Lung (tissue), 12 donors: Measurements from ENCODE around the gene EPAS1. TPM values are rescaled to one million over a fixed set of nuclear protein-coding genes. Genes with fewer than 3 reads are reported as not detected.
A peak's percentile ranks its signal among the peaks of the same experiment; 100 is the strongest.

Source experiments
- ATAC-seq: fragments of 200-7000 bp; cut with Tn5 transposase; one replicate; pipeline ENCODE4 v1.9.1; 2020; ENCODE audit warnings: moderate number of reproducible peaks; ENCODE audit not compliant: insufficient read depth, low FRiP score
- DNase-seq, 3 donors: peaks; one replicate each; pipeline ENCODE4 v3.0.0-alpha.2; 2013 to 2017
- H3K27ac ChIP-seq, 2 donors: one replicate each; pipeline ENCODE4 v1.5.1; 2013; ENCODE audit warnings: mild to moderate bottlenecking in 2 of 2, moderate library complexity in 2 of 2, control low read depth in 1 of 2, inconsistent platforms in 1 of 2, low read depth in 1 of 2, low read length in 1 of 2
- H3K27me3 ChIP-seq, 3 donors: one replicate each; pipeline ENCODE4 v1.5.1; 2013; ENCODE audit warnings: low read length in 2 of 3; ENCODE audit not compliant: control insufficient read depth in 3 of 3, insufficient read depth in 3 of 3
- H3K36me3 ChIP-seq, 4 donors: one replicate each; pipeline ENCODE4 v1.5.1; 2013; ENCODE audit warnings: low read length in 4 of 4, mild to moderate bottlenecking in 1 of 4, moderate library complexity in 1 of 4; ENCODE audit not compliant: control insufficient read depth in 4 of 4, insufficient read depth in 4 of 4
- H3K4me1 ChIP-seq, 5 donors: one replicate each; pipeline ENCODE4 v1.5.1; 2013; ENCODE audit warnings: low read length in 5 of 5, mild to moderate bottlenecking in 2 of 5, moderate library complexity in 1 of 5; ENCODE audit not compliant: control insufficient read depth in 5 of 5, insufficient read depth in 5 of 5
- H3K4me3 ChIP-seq: one replicate; pipeline ENCODE4 v1.5.1; 2013; ENCODE audit warnings: mild to moderate bottlenecking, control low read depth, moderate library complexity
- H3K9ac ChIP-seq, 2 donors: one replicate each; pipeline ENCODE4 v1.5.1; 2013; ENCODE audit warnings: low read length in 2 of 2, control low read depth in 1 of 2; ENCODE audit not compliant: insufficient read depth in 1 of 2
- H3K9me3 ChIP-seq, 4 donors: one replicate each; pipeline ENCODE4 v1.5.1; 2013; ENCODE audit warnings: low read length in 3 of 4, mild to moderate bottlenecking in 1 of 4, moderate library complexity in 1 of 4; ENCODE audit not compliant: control insufficient read depth in 4 of 4, insufficient read depth in 3 of 4
- WGBS, 2 donors: extraction: QIAGEN DNeasy Blood & Tissue Kit; methylation state at CpG; one replicate each; pipeline ENCODE4 v1.1.7; 2013; 5-methylcytosine and 5-hydroxymethylcytosine counted together
- polyA plus RNA-seq, 2 donors: library from polyadenylated mRNA; stranded (reverse); fragments of 200-250 nt; gene quantifications; one replicate each; pipeline ENCODE4 v1.2.1, GENCODE V29; 2013
- total RNA-seq, 2 donors: library from RNA; depleted of rRNA in 1 of 2; stranded (reverse); fragments of >200 nt in 1 of 2; gene quantifications; one replicate each; pipeline ENCODE4 v1.2.1, GENCODE V29; 2014 to 2021
- TF ChIP-seq, protein P1 (sequence below): IDR thresholded peaks from 2 replicates; pipeline ENCODE4 v1.5.1; 2012; ENCODE audit warnings: mild to moderate bottlenecking; ENCODE audit errors: control extremely low read depth, extremely low read depth
- donor health status: control.
- donor health status: control.
- donor health status: Bipolar disorder and iron deficiency.
- donor health status: healthy.
- donor health status: DM: yes; HTN: yes; CAD: no.

Gene EPAS1
- total and polyA plus RNA-seq, 4 donors, result 233 to 1,051 (median 381) TPM

DNA sequence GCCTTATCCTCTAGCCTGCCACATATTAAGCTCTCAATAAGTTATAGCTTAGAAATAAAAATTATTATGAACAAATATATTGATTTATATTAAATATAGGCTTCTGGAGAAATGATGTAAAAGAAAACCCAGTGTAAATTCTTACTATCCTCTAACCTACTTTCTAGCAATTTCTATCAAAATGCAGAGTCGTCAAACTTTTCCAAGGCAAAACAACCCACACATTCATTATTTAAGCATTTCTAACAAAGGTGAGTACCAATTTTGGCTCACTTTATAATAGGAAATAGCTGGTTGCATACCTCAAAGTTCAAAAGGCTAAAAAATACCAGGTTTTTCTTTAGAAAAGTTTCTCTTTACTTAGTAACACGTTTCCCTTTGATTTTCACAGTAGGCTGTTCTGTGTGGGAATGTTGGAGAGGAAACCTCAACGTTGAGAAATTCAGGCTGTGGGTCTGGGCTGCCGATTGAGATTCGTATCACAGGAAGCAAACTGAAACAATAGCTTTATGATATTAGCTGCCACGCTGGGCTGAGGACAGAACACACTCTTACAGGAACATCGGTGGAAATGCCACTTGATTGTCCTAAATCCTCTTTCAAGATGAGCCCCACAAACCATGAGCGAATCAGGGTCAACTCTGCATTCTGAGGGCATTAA lies 53.0 kb downstream of the EPAS1 start:
- Histone ChIP-seq H3K27me3 (no peaks in the 10 kb centered on the region), H3K4me1 (peaks cover 0 to 32% (median 4%) of the 10 kb centered on the region in 5 donors), H3K4me3 (no peak overlapping the region), H3K27ac (no peak overlapping the region), H3K9ac (no peak overlapping the region), H3K36me3 (peaks cover 0 to 34% (median 6%) of the 10 kb centered on the region in 4 donors), H3K9me3 (no peaks in the 10 kb centered on the region)
- DNase-seq (peak in 1 of 3 donors; percentile 38), ATAC-seq (no peak)
- TF ChIP-seq, protein P1, sequence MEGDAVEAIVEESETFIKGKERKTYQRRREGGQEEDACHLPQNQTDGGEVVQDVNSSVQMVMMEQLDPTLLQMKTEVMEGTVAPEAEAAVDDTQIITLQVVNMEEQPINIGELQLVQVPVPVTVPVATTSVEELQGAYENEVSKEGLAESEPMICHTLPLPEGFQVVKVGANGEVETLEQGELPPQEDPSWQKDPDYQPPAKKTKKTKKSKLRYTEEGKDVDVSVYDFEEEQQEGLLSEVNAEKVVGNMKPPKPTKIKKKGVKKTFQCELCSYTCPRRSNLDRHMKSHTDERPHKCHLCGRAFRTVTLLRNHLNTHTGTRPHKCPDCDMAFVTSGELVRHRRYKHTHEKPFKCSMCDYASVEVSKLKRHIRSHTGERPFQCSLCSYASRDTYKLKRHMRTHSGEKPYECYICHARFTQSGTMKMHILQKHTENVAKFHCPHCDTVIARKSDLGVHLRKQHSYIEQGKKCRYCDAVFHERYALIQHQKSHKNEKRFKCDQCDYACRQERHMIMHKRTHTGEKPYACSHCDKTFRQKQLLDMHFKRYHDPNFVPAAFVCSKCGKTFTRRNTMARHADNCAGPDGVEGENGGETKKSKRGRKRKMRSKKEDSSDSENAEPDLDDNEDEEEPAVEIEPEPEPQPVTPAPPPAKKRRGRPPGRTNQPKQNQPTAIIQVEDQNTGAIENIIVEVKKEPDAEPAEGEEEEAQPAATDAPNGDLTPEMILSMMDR, result no peak
- WGBS, 2 donors, result 14 to 37% methylated on average over 8 of the region's 8 CpGs

DNA sequence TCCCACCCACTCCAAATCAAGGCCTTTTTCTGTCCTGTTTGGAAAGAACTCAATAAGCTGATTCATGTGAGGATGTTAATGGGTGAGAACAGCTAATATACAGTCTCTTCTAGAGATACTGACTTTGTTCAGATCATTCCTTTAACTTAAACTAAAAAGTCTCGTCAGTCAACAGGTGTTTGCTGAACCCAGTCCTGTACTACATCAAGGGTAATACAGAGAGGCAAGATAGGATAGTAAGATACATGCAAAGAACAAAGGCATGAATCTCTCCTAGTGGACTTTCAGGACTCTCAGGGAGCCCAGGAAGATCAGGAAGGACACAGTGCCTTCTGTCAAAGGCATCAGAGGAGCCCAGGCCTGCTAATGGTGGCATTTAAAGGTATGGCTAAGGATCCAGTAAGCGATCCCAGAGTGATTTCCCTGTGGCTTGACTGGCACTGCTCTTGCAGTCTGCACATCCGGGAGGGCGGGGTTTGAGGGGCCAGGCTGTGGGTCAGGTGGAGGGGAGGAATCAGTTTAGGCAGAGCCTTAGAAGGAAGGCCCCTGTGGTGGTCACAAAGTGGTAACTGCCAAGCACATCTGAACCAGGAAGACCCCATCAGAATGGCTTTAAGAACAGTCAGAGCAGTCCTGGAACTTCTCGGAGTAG lies 54.0 kb downstream of the EPAS1 start:
- TF ChIP-seq, protein P1, result no peak
- no peak overlapping the region for H3K4me3 ChIP-seq
- peaks cover 0 to 41% (median 8%) of the 10 kb centered on the region in 4 donors for H3K36me3 ChIP-seq
- 50 to 54% methylated on average over 5 of the region's 5 CpGs for WGBS, 2 donors
- H3K27me3 ChIP-seq, result no peaks in the 10 kb centered on the region
- H3K27ac ChIP-seq, result peak overlapping the region; percentile 23 to 54
- H3K4me1 ChIP-seq, result peaks cover 0 to 36% (median 0%) of the 10 kb centered on the region in 5 donors
- ATAC-seq (no peak), DNase-seq (no peak)
- no peak overlapping the region for H3K9ac ChIP-seq
- H3K9me3 ChIP-seq, result no peaks in the 10 kb centered on the region

DNA sequence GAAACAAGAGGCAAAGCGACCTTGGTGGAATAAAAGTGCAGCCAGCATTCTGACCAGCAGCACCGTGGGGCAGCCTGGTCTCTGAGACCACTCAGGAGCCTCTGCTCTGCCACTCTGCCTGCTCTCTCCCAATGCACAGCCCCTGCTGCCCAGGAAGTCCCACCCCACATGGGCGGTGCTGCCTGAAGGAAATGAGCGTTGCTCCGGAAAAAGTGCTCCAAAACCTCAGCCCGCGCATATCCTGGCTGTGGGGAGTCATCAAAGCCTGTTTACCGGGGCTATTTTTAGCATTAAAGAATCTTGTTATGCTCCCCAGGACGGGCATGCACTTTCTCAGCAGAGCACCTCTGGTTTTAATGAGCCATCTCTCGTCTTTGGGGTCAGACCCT lies 54.5 kb downstream of the EPAS1 start:
- H3K4me1 ChIP-seq, result peaks cover 0 to 31% (median 0%) of the 10 kb centered on the region in 5 donors
- H3K9ac ChIP-seq, result no peak overlapping the region
- no peaks in the 10 kb centered on the region for H3K9me3 ChIP-seq
- 24 to 37% methylated on average over 10 of the region's 10 CpGs for whole genome bisulfite sequencing, 2 donors
- ATAC-seq (peak; percentile 55), DNase-seq (peak in 1 of 3 donors; percentile 45)
- no peak overlapping the region for H3K4me3 ChIP-seq
- H3K27me3 ChIP-seq, result no peaks in the 10 kb centered on the region
- peak overlapping the region; percentile 56 to 68 for H3K27ac ChIP-seq
- H3K36me3 ChIP-seq, result peaks cover 0 to 42% (median 12%) of the 10 kb centered on the region in 4 donors
- TF ChIP-seq, protein P1, result no peak
